CD4-positive, alpha-beta T cell treated with Interleukin-15 for 4 hours (primary cell): Measurements from ENCODE around the gene MYO5B.
"Not testable (repeated sequence)": the region's sequence is repeated elsewhere in the genome, so short reads cannot be mapped to it uniquely, and the experiment has no call there.

Experiments
- DNase-seq: peaks from one replicate; pipeline ENCODE4 v3.0.0-alpha.2; 2020; ENCODE audit warnings: low spot score

MYO5B gene

DNA sequence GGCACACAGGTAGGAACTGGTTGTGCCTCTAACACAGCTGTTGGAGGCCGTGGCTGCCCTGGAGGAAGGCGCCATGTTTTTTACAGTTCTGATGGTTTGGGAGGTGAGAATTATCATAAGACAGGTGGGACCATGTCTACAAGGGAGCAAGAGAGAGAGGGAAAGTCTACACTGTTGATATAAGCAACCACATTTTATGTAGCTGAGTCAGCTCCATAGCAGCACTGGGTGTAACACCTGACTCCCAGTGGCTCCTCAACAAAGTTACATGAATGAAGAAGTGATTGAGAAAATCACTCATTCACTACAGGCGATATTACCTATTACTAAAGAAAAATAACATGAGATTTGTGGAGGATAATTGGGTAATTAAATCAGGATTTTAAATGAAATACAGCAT, 340.3 kb downstream of the MYO5B start:
- DNase-seq, result no peak

DNA sequence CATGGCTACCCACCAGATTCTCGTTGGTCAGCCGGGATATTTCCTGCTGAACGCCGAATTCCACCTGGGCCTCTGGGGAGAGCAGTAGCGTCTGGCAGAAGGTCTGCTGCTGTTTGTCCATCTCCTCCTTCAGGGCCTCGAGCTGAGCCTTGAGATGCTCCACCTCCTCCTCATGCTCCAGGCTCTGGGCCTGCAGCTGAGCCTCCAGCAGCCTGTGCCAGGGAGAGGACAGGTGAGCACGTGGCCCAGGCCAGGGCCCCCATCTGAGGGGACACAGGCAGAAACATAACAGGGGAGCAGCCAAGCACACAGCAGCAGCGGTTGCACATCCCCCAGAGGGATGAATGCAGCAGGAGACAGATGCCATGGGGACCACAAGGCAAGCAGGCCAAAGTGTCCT, 341.5 kb downstream of the MYO5B start:
- DNase-seq, result no peak

DNA sequence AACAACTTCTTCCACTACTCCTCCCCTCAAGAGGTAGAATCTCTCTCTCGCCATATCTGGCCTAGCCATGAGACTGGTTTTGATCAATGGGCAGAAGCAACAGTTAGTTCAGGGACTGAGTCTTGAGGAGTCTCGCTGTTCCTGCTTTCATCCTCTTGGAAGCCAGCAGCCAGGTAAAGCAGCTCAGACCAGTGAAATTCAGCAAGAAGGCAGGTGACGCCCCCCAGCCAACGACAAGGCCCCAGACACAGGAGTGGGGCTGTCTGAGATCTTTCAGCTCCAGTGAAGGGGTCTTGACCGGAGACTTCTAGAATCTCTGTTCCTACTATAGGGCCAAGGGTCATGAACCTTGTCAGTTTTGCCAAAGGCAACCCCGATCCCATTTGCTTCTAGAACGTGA, 341.9 kb downstream of the MYO5B start:
- no peak for DNase-seq

DNA sequence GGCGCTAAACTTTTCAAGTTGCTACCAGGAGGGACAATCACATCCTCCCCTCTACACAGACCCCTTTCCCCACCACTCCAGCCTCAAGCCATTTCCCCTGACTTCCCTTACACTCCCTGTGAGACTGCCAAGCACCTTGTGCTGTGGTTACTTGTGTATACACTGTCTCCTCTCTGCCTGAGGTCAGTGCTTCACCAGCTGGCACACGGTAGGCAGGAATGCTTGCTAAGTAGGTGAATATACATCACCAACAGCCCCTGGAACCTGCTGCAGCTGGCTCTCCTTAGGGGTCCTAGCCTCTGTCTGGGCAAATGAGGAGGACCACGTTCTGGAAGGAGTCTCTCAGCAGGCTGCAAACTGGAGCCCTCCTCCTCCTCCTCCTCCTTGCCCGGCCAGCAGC, 343.3 kb downstream of the MYO5B start:
- no peak for DNase-seq

DNA sequence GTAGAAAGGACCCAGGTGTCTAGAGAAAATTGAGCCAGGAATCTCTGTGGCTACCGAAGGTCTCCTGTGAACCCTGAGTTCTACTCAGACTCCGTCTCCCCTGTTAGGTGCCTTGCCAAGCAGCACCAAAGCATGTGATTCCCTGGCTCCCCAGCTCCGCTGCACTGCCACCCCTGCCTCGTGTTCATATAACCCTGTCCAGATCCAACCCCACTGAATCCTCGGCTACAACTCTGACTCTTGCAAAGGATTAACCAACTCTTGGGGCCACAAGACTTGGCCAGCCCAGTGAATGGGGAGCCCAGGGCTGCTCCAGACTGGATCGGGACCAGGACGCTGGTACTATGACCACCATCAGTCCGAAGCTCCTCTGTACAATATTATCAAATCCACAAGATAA, 344.3 kb downstream of the MYO5B start:
- DNase-seq, result no peak

DNA sequence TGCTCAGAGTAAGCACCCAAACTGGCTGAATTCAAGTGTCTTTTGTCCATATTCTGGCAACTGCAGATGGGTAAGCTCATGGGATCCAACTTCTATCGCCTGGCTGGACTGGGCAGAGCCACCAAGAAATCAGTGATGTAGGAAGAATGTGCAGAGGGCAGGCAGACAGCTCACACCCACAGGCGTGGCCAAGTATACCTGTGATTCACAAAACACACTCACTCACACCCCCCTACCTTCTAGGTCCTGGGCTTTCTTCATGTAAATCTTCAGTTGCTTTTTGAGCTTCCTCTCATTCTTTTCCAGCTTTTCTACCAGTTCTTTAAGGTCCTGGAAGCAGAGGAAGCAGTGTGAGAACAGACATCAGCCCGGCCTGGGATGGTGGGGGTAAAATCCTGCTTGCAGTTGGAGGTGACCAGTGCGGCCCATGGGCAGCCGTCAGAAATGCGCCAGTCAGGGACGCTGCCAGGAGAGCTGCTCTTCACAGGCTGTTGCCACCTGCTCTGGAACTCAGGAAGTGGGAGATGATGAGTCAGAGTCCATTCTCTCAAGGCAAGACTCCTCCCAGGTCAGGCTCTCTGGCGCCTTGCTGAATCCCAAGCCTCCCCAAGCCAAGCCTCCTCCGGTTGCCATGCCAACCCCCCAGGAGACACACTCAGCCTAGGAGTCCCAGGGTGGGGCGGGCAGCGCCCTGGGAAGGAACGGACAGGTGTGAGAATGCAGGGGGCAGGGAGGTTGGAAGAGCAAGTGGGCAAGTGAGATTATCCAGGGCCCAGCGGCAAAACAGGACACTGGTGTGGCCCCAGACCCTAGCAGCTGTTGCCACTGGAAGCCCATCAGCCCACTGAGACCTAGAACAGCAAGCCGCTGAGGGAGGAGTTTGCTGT, 345.4 kb downstream of the MYO5B start:
- DNase-seq, result no peak

DNA sequence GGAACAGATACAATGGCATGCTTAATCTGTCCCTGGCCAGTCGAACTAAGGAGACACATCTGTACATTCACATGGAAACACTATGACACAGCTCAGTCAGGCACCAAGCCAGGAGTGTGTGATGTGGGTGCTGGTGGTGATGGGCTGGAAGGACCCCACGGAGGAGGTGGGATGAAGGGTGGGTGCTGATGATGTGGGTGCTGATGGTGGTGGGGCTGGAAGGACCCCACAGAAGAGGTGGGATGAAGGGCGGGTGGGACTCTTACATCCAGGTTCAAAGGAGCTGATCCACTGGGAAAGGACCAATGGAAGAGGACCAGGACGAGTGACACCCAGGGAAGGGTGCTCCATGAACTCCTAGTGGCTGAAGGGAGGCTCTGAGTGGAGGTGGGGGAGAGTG, 346.8 kb downstream of the MYO5B start:
- no peak for DNase-seq

DNA sequence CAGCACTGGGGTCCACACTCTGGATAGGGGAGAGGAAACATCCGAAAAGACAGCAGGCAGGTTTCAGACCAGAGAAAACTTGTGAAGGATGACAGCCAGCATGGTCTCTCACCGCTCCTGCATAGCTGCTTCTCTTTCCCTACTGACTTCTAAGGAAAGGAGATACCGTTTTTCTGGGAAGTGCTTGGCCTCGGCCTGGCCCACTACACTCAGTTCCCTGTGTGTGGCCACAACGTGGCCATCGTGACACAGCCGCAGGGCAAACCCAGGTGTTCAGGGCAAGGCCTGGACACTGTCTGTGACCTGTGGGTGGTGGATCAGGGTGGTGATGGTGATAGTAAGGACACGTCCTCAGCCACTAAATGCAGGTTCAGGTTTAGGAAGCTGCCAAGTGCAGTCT, 347.4 kb downstream of the MYO5B start:
- DNase-seq, result no peak

DNA sequence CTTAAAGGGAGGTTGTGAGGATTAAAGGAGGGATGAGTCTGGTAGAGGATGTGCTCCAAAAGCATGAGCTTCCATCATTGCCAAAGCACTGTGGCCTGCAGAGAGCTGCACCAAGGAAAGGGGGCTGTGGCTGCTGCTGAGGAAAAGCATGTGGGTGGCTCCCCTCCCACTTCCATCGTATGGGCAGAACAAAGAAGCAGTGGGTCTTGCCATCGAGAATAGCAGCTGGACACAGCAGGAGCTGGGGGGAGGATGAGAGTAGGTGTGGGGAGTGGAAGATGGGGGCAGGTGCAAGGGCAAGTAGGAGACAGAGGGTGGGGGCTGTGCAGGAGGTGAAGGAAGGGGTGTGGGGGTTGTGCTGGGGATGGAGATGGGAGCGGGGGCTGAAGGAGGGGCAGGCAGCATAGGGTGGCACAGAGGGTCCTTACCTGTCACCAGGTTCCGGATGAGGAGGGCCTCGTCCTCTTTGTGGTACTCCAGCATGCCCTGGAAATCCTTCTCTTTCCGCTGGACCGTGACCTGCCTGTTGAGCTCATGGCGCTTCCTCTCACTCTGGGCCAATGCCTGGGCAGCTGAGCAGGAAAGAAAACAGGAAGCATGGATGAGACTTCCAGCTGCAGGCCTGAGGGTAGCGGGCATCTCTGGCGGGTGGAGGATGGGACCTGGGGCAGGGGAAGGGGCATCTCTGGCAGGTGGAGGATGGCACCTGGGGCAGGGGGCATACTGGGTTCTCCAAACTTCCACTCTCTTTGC, 348.1 kb downstream of the MYO5B start:
- DNase-seq, result no peak

DNA sequence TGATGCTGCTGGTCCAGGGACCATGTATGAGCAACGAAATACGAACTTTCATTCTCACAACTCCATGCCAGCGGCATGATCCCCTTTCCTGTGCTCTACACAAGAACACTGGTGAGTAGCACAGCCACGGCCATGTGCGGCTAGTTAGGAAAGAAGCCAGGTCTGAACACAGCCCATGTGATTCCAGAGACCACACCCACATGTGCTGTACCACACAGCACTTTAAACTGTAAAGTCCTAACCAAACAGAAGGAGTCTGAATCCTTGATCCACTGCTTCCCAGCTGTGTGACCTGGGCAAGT, 348.6 kb downstream of the MYO5B start:
- DNase-seq, result no peak

DNA sequence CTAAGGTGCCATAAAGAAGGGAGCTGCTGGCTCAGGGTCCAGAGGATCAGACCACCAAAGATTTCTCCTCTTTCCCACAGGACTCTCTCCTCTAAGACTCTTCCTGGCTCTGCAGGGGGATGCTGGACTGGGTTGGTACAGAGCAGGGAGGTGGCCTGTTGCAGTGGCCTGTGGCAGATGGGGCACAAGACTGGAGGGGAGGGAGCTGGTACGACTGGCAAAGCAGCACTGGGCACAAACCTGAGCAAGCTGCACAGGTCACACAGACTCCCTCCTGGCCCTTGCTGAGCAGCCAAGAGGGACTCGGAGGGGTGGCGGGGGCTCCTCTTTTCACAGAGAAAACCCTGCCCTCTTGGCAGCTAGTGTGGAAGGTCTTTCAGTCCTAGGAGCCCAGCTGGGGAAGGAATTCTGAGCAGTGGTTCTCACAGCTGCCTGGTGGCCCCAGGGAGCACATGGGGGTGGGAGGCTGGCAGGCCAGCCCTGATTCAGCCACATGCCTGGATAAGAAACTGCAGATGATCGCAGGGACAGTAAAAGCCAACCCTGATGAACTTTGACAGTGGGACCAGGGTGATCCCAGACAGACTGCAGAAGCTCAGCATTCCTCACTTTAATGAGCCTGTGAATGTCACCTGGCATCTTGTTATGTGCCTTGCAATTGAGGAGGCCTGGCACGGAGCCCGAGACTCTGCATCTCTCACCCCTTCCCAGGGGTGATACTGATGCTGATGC, 349.2 kb downstream of the MYO5B start:
- DNase-seq, result no peak

DNA sequence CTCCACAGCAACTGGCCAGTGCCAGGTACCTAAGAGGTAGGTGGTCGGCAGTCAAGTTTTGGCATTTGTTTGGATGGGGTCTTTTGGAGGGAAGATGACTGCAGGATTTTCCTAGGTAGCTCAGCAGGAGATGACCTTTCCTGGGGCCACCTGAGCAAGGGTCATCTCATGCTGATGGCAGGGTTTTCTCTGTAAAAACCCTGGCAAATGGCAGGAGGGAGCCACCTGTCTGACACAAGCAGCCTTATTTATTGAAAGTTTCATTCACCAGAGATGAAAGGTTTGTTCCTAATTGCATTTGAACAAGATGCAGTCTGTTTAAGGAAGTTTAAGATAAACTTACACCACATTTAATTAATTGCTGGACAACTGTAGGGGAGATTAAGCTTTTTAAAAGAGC, 350.0 kb downstream of the MYO5B start:
- no peak for DNase-seq

DNA sequence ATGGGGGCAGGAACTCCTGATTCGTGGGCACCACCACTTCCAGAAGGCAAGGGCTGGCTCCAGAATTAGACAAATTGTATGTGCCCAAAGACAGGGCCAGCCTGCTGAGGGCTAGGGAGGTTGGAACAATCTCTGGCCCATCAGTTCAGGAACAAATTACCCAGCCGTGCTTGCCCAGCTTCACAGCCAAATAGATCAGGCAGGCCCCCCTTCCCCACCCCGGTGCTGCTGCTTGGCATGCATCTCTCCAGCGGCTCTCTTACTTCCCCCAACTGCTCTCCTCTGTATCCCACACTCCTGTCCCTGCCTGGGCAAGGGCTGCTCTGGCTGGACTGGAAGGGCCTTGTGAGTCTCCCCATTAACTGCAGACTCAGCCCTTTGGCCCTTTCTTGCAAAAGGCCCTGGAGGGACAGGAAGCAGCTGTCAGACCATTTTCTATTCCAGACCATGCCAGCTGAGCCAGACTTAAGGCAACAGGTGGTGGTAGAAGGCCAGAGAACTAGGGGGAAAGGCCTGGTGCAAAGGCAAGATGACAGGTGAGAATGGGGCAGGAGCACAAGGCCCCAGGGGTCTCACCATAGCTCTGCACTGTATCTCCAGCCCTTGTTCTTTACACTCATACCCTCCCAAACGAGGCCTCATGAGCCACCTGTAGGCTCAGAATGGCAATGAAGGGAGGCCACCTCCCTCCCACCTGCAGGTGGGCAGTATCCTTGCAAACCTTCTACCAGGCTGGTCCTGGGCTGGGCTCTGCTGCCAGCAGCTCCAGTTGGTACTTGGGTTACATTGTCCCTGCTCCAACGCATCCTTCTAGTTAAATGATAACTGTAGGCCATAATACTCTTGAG, 350.9 kb downstream of the MYO5B start:
- DNase-seq, result no peak

DNA sequence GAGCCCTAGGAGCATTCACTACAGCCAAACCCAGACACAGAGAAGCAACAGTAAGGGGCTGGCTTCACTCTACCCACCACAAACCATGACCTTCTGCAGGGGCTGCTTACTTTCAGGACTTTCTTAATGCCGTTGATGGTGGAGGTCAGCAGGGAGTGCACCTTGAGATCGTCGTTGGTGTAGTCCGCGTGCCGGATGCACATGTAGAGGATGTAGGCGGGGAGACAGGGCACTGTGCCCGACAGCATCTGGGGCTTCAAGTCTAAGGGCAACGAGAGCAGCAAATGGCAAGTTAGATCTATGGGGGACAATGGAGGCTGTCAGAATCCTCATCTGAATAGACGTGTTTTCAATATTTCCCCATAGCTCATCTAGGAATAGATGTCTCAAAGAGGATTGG, 351.8 kb downstream of the MYO5B start:
- no peak for DNase-seq

DNA sequence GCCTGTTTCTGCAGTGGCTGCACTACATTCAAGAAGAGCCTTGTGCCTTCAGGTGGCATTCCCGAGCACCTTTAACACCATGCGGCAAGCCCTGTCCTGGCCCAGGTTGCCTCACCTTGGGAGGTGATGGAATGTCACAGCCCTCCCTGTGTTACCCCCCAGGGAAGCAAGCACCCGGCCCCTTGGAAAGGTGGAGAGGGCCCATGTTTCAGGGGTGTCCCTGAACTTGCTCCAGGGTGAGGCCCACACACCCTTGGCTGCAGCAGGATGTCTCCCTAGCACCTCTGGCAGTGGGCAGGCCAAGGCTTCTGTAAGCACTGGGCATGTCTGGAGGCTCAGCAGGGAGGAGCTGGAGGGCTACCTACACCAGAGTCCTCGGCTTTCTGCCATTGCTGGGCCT, 352.3 kb downstream of the MYO5B start:
- DNase-seq, result no peak

DNA sequence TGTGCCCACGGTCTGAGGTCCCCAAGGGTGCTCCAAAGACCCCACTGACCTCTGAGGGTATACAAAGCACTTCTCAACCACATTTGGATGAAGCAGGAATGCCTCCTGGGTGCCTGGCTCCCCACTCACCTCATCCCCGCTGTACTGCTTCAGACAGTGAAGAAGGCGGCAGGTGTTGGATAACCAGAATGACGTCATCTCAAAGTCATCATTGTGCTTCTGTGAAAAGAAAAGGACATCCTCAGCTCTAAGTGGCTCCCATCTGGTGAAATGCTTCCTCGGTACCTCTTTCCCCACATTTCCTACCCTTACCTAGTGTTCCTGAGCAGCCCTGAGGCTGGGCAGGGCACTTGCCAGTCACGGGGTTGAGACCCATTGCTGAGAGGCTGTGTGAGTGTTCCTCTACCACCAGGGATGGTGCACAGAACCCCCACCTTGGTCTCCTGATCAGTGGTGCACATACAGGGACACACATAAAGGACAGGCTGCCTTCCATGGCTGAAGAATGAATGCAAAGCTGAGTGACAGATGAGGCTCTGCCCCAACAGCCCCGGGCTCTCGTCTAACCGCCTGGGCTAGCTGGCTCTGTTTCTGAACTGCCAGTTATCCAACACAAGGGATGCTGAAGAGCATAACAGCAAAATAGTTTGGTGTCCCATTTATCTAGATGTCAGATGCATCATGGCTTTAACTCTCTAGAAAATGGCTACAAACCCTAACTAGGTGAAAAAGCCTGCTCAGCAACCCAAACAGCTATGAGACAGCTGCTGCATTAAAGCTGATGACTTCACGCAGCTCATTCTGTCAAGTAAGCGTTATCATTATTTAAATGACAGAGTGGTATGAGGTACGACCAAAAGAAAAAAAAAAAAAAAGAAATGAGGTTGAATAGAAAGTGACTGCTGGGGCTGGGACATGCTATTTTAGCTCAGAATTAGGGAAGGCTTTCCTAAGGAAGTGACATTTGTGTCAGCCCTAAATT, 353.4 kb downstream of the MYO5B start:
- no peak for DNase-seq

DNA sequence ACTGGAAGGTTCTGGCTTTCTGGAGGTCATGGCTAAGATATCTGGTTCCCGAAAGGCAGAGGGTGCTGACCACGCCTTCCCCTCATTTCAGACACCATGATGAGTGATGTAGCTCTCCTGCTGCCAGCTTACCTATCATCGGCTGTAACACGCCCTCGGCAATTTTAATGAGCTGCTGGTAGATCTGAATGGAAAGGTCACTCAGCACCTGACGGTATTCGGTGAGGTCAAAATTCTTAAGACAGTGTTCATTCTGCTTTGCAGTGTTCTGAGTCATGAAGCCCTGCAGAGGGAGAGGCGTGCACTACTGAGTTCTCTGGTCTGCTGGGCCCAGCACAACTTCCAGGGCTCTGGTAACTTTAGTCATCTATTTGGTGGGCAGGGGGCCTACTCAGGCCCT, 355.9 kb downstream of the MYO5B start:
- DNase-seq, result no peak

DNA sequence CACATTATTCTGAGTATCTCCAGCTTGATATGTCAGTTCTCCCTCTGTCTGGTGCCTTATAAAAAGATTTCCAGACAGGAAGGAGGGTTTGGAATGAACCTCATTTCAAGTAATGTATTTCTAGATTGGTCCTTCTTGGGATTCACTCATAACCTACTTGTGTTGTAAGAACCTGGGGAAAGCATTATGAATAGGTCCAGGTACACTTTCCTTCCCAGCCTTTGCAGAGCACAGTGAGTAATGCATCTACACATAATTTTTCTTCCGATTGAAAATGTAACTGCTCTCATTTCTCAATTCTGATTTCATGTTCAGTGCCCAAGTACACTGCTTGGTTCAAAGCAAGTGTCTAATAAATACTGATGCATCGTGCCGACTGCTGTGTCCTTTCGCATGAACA, 356.6 kb downstream of the MYO5B start:
- no peak for DNase-seq

DNA sequence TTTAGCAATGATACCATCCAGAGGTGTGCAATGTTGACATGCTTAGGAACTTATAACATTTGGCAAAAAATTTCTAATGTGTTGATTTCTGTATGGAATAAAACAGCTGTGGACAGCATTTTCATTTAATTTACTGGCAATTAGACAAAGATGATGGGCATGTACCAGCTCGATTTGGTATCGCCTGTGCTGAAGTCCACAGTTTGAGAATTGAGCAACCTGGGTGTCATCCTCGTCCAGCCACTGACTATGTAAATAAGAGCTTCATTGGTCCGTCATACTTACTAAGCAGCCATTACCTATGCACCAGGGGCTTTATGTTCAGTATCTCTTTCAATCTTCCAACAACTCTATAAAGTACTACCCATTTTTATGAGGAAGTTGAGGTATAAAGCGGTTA, 357.1 kb downstream of the MYO5B start:
- DNase-seq, result no peak

DNA sequence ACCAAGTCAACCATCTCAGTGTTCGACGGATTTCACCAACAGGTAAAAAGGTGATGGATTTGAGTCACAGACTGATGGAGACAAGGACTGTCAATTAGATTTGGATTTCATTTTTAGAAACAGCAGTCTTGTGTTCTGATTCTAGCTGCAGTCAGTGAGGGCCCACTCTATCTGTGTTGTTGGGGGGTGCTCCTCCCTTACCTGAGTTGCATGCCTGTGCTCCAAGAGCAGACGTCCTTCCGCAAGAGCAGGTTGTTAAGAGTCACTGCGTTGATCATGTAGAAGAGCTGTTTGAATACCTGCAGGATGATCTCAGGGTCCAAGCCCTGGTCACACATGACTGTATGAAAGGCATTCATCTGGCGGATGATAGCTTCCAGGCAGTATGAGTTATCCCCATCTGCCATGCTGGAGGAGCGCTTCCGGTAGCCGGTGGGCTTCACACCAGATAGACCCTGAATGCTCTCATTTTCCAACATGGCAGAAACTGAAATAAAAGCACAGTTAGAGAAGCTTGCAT, 357.6 kb downstream of the MYO5B start:
- not testable (repeated sequence) for DNase-seq

DNA sequence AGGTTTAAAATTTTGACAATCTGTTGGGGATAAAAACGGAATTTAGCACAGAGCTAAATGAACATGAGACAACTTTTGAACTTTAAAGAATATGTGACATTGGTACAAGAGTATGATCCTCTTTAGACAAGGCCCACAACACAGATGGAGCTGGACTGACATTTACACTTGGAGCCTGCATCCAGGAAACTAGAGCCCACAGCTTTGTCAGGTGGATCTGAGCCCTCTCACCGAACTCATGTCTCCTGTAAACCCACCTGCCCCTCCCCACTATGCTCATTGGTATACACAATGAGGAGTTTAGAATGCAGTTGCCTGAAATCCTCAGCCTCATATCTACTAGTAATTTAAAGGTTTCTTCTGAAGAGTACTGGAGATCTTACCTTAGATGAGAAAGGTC, 359.5 kb downstream of the MYO5B start:
- DNase-seq, result no peak
